Measurements from ENCODE around the gene HOXD13. TPM values are rescaled to one million over a fixed set of nuclear protein-coding genes. Genes with fewer than 3 reads are reported as not detected.

Gene HOXD13
- total RNA-seq, 1 donor from 2014 or later: not detected

- ATAC-seq: no peak
- DNase-seq (ENCODE audit: low spot score): no peak
- intact Hi-C loops (cut with DNase I): no loop called here
These were observed 8.8 kb downstream of the HOXD13 start for GRCh38 chr2:176101216-176101830.

GRCh38 chr2:176101842-176102241 lies 9.3 kb downstream of the HOXD13 start:
- intact Hi-C loops (cut with DNase I): no loop called here
- DNase-seq (ENCODE audit: low spot score) (no peak), ATAC-seq (no peak)

GRCh38 chr2:176102309-176102866 lies 9.9 kb downstream of the HOXD13 start:
- ATAC-seq (no peak), DNase-seq (ENCODE audit: low spot score) (no peak)
- intact Hi-C loops (cut with DNase I): no loop called here

GRCh38 chr2:176103194-176103593 lies 10.7 kb downstream of the HOXD13 start:
- intact Hi-C loops (cut with DNase I): no loop called here
- DNase-seq (ENCODE audit: low spot score) (no peak), ATAC-seq (no peak)

GRCh38 chr2:176103742-176104315 lies 11.3 kb downstream of the HOXD13 start:
- intact Hi-C loops (cut with DNase I): no loop called here
- DNase-seq (ENCODE audit: low spot score) (no peak), ATAC-seq (no peak)

GRCh38 chr2:176104316-176105077 lies 12.0 kb downstream of the HOXD13 start:
- intact Hi-C loops (cut with DNase I): no loop called here
- DNase-seq (ENCODE audit: low spot score) (no peak), ATAC-seq (no peak)

- ATAC-seq (peak; percentile 9), DNase-seq (ENCODE audit: low spot score) (no peak)
- intact Hi-C loops (cut with DNase I): no loop called here
These were observed 12.7 kb downstream of the HOXD13 start for GRCh38 chr2:176105078-176105729.

GRCh38 chr2:176105730-176106580 lies 13.4 kb downstream of the HOXD13 start:
- DNase-seq (ENCODE audit: low spot score): no peak
- ATAC-seq: peak; percentile 21
- intact Hi-C loops (cut with DNase I): no loop called here

- peak; percentile 57 for ATAC-seq
- intact Hi-C loops (cut with DNase I): no loop called here
- no peak for DNase-seq (ENCODE audit: low spot score)
These were observed 14.3 kb downstream of the HOXD13 start, which contains the start of gene HOXD11 for GRCh38 chr2:176106581-176107539. TSS of gene HOXD11 (plus strand) at chr2:176107280. CDS start at chr2:176107356, 76 bp downstream.

GRCh38 chr2:176107731-176108181 lies 15.2 kb downstream of the HOXD13 start:
- no peak for ATAC-seq
- intact Hi-C loops (cut with DNase I): no loop called here
- no peak for DNase-seq (ENCODE audit: low spot score)

GRCh38 chr2:176109192-176109901 lies 16.8 kb downstream of the HOXD13 start:
- ATAC-seq (no peak), DNase-seq (ENCODE audit: low spot score) (no peak)
- intact Hi-C loops (cut with DNase I): no loop called here

- ATAC-seq: no peak
- intact Hi-C loops (cut with DNase I): no loop called here
- no peak for DNase-seq (ENCODE audit: low spot score)
These were observed 17.4 kb downstream of the HOXD13 start for GRCh38 chr2:176109946-176110345.

- intact Hi-C loops (cut with DNase I): no loop called here
- no peak for ATAC-seq
These were observed 18.1 kb downstream of the HOXD13 start for GRCh38 chr2:176110415-176111308.

GRCh38 chr2:176111309-176111663 lies 18.8 kb downstream of the HOXD13 start:
- intact Hi-C loops (cut with DNase I): no loop called here
- DNase-seq (ENCODE audit: low spot score) (no peak), ATAC-seq (no peak)

More at GRCh38 chr2:176110415-176111308, 18.1 kb downstream of the HOXD13 start:
- no peak for DNase-seq (ENCODE audit: low spot score)

- no peak for DNase-seq (ENCODE audit: low spot score)
- intact Hi-C loops (cut with DNase I): no loop called here
- ATAC-seq: no peak
These were observed 19.4 kb downstream of the HOXD13 start for GRCh38 chr2:176111846-176112374.

Measured in sciatic nerve (tissue), 2 donors.